ENCODE results near the gene MORN1.

MORN1 gene

GRCh38 chr1:2349806-2350205 is 41.5 kb downstream of the MORN1 start:
- no peak for DNase-seq

DNA sequence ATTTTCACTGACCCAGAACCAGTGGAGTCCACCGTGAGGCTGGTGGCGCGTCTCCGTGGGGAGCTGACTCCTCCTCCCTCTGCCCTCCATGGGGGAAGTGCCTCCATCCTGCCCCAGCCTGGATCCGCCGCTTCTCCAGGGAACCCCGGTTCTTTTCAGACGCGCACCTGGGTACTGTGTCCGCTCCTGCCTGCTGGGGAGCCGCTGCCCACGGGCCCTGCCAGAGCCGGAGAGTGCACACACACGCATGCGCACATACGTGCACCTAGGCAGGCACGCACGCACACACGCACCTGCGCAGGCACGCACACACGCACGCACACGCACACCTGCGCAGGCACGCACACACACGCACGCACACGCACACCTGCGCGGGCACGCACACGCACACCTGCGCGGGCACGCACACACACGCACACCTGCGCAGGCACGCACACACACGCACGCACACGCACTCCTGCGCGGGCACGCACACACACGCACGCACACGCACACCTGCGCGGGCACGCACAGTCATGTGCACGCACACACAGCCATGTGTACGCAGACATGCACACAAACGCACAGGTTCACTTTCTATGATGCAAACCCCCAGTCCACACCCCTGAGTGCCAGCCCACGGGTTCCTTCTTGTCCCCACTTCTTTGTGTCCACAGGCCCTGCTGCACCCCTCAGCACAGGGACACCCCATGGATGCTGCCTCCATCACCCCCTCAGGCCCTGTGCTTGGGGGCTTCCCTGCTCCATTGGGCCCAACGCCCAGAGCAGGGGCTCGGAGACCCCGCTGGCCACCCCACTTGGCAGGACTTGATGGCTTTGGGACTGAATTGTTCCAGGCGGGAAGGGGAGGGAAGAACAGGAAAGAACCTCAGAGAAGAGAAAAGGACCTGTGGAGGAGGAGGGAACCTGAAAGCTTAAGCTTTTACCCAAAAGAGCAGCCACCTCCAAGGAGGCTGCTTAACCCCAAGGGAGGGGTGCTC is 42.7 kb downstream of the MORN1 start:
- DNase-seq = no peak

DNA sequence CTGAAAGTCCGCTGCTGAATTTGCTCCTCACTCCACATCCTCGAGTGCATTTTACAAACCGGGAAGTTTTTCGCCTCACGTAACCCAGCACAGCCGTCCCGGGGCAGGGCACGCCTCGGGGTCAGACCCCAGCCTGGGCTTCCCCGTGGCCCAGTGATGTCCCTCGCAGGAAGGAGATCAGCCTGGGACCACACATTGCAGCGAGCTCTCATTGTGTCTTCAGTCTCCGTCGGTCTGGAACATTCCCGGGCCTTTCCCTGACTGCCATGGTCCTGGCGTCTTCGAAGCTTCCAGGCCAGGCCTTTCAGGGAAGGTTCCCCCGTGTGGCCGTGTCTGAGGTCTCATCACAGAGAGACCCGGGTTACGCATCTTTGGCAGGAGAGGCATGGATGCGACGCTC is 43.5 kb downstream of the MORN1 start:
- no peak for DNase-seq

DNA sequence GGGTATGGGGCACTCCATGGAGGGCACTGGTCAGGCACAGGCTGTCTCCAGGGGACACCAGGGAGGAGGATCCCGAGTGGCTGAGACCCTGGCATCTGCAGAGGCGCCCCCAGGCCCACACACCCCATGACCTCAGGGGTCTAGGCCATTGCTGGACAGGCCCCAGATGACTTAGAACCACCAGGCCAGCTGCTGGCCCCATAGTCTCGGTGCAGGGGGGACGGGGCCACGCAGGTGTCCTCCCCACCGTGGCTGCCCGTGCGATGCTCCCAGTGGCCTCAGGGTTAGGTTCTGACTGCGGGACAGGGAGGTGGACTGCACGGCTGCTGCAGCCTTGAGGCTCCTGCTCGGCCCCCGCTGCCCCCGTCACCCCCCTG is 44.0 kb downstream of the MORN1 start:
- no peak for DNase-seq

DNA sequence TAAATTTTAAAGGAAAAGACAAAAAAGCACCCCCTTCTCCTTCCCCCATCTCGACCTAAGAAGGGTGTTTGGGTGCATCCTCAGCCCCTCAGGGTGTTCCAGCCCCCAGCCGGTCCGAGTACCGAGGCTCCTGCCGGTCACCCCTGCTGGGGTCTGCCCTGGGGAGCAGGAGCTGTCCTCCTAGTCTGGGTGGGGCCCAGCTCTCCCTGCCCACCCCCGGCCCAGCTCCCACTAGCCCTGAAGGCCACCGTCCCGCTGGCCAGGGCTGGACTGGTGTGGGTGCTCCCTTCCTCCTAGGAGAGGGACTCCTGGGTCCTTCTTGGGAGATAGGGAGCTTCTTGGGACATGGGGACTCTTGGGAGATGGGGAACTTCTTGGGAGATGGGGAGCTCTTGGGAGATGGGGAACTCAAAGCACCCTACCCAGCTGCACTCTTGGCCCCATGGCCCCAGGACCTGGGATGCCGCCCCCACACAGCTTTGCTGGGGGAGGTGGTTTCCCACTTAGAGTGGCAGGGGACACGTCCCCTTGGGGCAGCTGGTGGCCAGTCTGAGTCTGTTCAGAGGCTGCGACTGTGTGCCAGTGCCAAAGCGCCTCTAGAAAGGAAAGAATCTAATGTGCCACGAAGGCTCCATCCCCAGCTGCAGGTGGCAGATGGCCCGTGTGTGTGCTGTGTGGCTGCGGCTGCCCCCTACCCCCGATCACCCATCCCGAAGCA is 44.5 kb downstream of the MORN1 start:
- no peak for DNase-seq

GRCh38 chr1:2345297-2346075 is 45.9 kb downstream of the MORN1 start:
- DNase-seq = no peak

DNA sequence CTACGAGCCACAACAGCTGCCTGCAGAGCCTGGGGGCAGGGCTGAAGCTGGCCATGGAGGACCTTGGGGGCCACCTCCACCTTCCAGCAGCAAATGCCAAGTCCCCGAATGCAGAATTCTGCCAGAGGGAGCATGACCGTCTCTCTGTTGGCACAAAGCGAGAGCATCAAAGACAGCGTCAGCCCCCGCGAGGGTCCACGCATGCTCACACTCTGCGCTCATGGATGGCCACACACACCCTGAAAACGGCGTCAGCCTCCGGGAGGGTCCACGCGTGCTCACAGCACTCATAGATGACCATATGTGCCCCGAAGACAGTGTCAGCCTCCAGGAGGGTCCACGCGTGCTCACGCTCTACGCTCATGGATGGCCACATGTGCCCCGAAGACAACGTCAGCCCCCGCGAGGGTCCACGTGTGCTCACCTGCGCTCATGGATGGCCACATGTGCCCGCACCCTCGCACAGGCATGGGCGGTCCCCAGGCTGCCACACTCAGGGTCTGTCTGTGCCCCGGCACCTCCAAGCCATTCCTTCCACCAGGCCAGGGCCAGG is 46.5 kb downstream of the MORN1 start:
- no peak for DNase-seq

GRCh38 chr1:2344121-2344681 is 47.2 kb downstream of the MORN1 start:
- DNase-seq = peak; percentile 83

DNA sequence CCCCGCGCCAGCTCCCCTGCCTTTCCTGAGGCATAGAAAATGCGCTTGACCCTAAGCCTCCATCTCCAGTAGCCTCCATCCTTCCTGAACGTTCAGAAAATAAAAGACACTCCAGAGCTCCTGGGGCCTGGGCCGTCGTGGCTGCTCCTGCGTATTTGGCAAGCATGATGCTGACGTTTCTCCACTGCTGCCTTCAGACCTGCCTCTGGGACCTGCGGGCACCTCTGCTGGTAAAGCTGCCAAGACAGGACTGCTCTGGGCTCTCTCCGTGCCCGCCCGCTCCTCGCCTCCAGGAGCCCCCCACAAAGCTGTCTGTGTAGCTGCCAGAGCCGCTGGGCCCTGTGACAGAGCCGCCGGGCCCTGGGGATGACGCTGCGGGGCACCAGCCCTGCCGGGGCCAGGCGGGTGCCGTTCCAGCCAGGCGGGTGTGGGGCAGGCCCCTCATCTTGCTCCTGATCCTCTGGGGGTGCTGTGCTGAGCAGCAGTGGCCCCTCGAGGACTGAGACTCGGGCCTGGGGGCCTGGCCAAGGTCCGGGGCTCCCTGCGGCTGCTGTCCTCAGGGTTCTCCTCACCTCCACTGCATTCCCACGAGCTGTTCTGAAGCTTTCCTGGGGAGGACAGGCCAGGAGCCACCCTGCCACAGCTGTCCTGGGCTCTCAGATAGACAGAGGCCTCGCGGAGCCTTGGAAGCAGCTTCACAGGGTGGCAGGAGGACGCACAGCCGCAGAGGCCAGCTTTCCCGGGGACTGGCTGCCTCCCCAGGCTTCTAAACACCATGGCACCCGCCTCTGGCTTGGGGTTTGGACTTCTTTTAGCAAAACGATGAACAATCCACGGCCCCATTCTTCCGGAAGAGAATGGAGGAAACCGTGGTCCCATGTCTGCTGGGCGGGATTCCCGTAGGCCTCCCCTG is 48.1 kb downstream of the MORN1 start:
- DNase-seq = no peak

DNA sequence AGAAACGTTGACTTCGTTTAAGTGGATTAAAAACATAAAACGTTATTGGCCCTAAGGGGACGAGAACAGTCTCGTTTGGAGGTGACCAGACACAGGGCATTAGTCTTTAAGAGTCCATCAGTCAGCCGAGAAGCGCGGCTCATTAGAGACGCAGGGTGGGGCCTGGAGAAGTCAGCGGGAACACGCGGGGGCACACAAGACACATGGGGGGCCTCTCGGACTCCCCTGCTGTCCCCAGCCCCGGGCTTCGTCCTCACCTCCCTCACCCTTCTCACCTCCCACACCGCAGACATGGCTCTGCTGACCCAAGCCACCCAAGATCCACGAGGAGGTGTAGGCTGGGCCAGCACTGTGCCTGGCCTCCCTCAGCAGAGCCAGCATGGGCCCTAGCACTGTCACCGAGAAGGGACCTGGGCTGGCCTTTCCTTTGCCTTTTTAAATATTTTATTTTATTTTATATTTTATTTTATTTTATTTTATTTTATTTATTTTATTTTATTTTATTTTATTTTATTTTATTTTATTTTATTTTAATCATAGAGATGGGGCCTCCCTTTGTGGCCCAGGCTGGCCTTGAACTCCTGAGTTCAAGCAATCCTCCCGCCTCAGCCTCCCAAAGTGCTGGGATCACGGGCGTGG is 48.9 kb downstream of the MORN1 start:
- no peak for DNase-seq

- DNase-seq = no peak
Measured at GRCh38 chr1:2341706-2342383, 49.5 kb downstream of the MORN1 start.

GRCh38 chr1:2340918-2341254 is 50.5 kb downstream of the MORN1 start:
- DNase-seq = no peak

DNA sequence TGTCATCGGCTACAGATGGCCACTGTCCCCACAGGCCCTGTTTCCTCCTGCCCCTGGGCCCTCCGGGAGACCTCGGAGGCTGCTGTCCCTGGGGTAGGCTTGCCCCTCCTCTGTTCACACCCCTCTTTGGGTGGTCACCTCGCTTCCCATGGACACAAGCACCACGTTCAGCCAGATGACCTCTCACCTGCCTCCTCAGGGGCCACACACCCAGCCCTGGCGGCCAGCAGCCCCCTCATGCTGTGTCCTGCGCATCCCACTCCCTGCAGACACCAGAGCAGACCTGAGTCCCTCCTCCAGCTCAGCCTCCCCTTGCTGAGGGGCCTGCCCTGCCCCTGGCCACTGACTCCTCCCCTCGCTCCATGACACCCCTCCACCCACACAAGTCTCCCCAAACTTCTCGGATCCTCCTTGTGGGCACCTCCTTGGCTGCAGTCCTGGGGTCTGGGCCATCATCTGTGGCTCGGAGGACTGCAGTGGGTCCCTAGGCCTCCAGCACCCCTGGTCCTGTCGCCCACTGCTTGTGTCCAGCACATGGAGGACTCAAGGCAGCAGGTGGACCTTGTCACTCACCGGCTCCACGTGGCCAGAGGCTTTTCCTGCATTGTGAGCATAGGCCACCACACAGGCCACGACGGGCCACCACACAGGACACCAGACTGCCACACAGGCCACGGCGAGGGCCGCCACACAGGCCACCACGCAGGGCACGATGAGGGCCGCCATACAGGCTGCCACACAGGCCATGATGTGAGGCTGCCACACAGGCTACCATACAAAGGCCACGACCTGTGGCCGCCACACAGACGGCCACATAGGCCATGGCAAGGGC is 51.1 kb downstream of the MORN1 start:
- DNase-seq = no peak

DNA sequence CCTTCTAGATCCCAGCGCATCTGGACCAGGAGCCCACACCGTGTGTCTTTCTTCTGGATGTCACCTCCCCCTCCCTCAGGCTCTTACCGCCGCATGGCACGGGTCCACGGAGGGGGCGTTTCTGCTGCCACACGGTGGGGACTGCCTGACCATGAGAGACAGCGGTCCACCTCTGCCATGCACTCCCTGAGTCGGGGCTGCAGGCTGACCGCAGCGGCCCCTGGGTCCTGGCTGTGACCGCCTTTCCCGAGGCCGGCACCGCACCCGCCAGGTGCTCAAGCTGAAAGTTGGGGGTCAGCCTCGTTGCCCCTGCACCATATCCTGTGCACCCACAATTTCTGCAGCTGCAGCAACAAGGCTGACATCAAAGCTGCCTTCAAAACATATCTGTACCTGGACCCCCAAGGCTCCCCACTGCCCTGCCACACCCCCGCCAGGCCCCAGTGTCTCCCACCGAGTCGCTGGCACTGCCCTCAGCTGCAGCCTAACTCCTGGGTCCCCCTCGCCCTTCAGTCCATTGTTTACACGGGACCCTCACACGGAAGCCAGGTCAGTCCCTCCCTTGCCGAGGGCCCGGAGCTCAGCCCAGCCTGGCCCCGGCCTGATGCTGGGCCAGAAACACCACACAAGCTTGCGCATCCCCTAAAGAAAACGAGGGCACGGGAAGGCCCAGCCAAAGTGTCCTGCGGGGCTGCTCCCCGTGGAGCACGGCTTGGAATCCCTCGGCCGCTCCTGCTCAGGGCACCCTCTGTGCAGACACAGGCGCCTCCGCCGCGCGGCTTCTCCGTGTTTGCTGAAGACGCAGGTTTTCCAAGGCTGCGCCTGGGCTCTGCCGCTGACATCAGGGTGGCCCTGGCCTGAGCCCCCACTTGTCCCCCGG is 51.9 kb downstream of the MORN1 start:
- DNase-seq = no peak

GRCh38 chr1:2337501-2337900 is 53.9 kb downstream of the MORN1 start:
- DNase-seq = no peak

- no peak for DNase-seq
Measured at GRCh38 chr1:2337081-2337480, 54.3 kb downstream of the MORN1 start.

DNA sequence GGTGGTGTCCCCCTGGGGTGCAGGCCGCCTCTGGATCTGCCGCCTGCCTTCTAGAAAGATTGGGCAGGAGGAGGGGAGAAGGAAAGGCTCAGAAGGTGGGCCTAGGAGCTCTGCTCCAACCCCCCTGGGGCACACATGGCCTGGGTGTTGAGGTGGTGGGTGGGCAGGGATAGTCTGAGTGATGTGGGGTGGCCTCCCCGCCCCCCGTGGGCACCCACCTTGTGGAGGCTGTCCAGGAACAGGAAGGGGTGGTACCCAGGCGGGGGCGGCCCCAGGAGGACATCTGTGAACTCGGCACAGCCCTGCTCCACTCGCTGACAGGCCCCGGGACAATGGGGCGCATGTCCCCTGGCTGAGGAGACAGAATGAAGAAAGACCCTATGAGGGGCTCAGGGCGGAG is 54.9 kb downstream of the MORN1 start:
- DNase-seq = no peak

DNA sequence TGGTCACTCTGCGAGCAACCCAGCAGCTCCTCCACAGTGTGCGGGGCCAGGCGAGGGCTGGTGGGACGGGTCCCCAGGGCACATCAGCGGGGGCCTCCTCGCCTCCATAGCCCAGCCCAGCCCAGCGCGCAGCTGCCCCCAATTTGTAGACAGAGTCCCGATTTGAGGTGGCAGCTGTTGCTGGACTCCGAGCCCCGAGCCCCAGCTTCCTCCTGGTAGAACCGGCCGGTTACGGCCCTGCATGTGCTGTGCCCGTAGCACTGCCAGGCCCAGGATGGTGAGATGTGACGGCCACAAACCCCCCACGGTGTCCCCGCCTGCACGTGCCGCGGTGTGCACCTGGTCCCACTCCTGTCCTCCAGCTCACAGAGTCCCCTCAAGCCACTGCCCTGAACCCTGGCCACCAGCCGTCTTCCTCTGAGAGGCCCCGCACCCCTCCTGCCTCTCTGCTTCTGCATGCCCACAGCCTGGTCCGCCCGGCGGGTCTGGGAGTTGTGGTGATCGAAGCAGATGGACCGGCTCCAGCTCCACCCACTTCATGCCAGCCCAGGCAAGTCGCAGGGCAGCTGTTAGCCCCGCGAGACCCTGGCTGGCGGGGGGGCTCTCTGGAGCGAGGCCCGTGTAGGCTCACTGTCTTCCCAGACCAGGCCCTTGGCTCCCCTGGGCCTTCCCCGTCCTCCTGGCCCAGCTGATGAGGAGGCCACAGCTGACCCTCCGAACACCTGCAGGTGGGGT is 55.5 kb downstream of the MORN1 start:
- DNase-seq = peak; percentile 50

All from NCI-H2171 (cell line).